A549 treated with CORT108297 at 1 μM for 4 hours (cell line): ENCODE results near the gene NDUFS4. TPM values are rescaled to one million over a fixed set of nuclear protein-coding genes. Genes with fewer than 3 reads are reported as not detected.

Source experiments
- total RNA-seq: library from RNA; stranded (reverse); fragments of 200-300 nt; extraction: Qiagen RNA extraction; gene quantifications from 5 replicates; pipeline ENCODE4 v1.2.3, GENCODE V29; 2022

The NDUFS4 gene
- total RNA-seq = 102 to 135 TPM (median 106 TPM) in 5 replicates

GRCh38 chr5:53560506-53561191 is at the start of gene NDUFS4:
NDUFS4 (plus strand) TSS chr5:53560639; CDS start chr5:53560663, 24 bp downstream.

Other genes starting within 250 kb of the NDUFS4 start
- 5.7 to 10.0 TPM (median 8.0 TPM) in 5 replicates for gene FST, start 80.0 kb upstream of the NDUFS4 start, total RNA-seq